HG03469 (cell line): ENCODE results near the gene HSPA4.

Experiments used
- ATAC-seq: cut with Tn5 transposase; IDR thresholded peaks from one replicate; pipeline ENCODE4 v1.9.1; 2021; ENCODE audit warnings: mild to moderate bottlenecking, moderate library complexity, moderate number of reproducible peaks; ENCODE audit not compliant: unreplicated experiment

The HSPA4 gene

GRCh38 chr5:133154274-133155075 is 102.7 kb downstream of the HSPA4 start:
- no peak for ATAC-seq

- ATAC-seq: no peak
Observed at GRCh38 chr5:133155326-133155969, 103.6 kb downstream of the HSPA4 start.
